ENCODE measurements around the gene ATF6. TPM values are rescaled to one million over a fixed set of nuclear protein-coding genes. Genes with fewer than 3 reads are reported as not detected.

The ATF6 gene
- total and polyA plus RNA-seq, 2 donors (not counting 1 experiment from before 2014, with no cell fraction given) = 25.3 to 27.4 TPM

DNA sequence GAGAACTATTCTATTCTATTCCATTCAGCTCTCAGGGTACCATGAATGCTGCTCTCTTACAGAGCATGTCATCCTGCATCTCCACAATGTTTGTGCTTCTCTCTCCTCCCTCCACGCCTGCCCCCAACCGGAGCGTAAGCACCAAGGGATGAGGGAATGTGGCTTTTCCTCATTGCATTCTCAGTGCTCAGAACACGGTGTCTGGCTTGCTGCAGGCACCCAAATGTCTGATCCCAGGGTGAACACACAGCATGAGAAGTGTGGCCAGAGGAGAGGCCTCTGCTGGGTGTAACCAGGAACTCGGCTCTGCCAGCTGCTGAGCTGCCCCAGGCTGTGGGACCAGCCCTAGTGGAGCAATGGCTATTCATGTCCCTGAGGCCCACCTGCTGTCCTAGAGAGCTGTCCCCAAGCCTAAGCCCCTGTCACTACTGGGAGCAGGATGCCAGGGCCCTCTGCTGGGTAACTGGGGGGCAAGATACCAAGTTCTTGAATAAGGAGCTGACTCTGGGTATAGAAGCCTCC is 219.2 kb downstream of the ATF6 start:
- H3K27ac ChIP-seq (ENCODE audit: insufficient read depth, low read length) = no peak overlapping the region
- no peak for DNase-seq (ENCODE audit: low read depth in 2 of 2)

GRCh38 chr1:161986328-161986727 is 220.2 kb downstream of the ATF6 start:
- no peaks in the 10 kb centered on the region for H4K20me1 ChIP-seq (ENCODE audit: control insufficient read depth, extremely low read depth, insufficient read depth, low read length)
- no peak overlapping the region for H3K4me2 ChIP-seq (ENCODE audit: extremely low read depth, insufficient read depth, low read length)
- no peaks in the 10 kb centered on the region for H3K79me2 ChIP-seq (ENCODE audit: control insufficient read depth, insufficient read depth, low read length)
- no peaks in the 10 kb centered on the region for H3K36me3 ChIP-seq (ENCODE audit: control insufficient read depth, insufficient read depth, low read length)
- no peaks in the 10 kb centered on the region for H3K9me3 ChIP-seq (ENCODE audit: control insufficient read depth, insufficient read depth, low read depth, low read length)
- H3K4me3 ChIP-seq (replicated peaks in 1 of 4; ENCODE audit: control extremely low read depth in 1 of 4, insufficient read depth in 1 of 4, low read depth in 3 of 4, low read length in 4 of 4) = no peak overlapping the region
- no peak for TF ChIP-seq EZH2 (IDR thresholded peaks at IDR 0.05; ENCODE audit: low read length, missing control alignments)
- no peak for TF ChIP-seq CTCF (conservative IDR thresholded peaks at IDR 0.05 in 1 of 2, IDR thresholded peaks at IDR 0.05 in 1 of 2; ENCODE audit: low read depth in 1 of 2, low read length in 2 of 2)
- H3K27ac ChIP-seq (ENCODE audit: insufficient read depth, low read length) = no peak overlapping the region
- H3K9ac ChIP-seq (ENCODE audit: insufficient read depth, low read length) = no peak overlapping the region
- no peak overlapping the region for H2AFZ ChIP-seq (ENCODE audit: low read length)
- H3K4me1 ChIP-seq (ENCODE audit: control insufficient read depth, extremely low read depth, insufficient read depth, low read length) = peaks cover 5% of the 10 kb centered on the region
- DNase-seq (ENCODE audit: low read depth in 2 of 2) = peak; percentile 38 to 46
- H3K27me3 ChIP-seq (ENCODE audit: control insufficient read depth, insufficient read depth, low read length) = no peaks in the 10 kb centered on the region

More for the DNA sequence above, 219.2 kb downstream of the ATF6 start:
- Histone ChIP-seq H3K4me3 (replicated peaks in 1 of 4; ENCODE audit: control extremely low read depth in 1 of 4, insufficient read depth in 1 of 4, low read depth in 3 of 4, low read length in 4 of 4) (no peak overlapping the region), H3K27me3 (ENCODE audit: control insufficient read depth, insufficient read depth, low read length) (no peaks in the 10 kb centered on the region), H3K4me1 (ENCODE audit: control insufficient read depth, extremely low read depth, insufficient read depth, low read length) (peaks cover 5% of the 10 kb centered on the region), H3K4me2 (ENCODE audit: extremely low read depth, insufficient read depth, low read length) (no peak overlapping the region), H3K79me2 (ENCODE audit: control insufficient read depth, insufficient read depth, low read length) (no peaks in the 10 kb centered on the region), H3K9me3 (ENCODE audit: control insufficient read depth, insufficient read depth, low read depth, low read length) (no peaks in the 10 kb centered on the region), H3K9ac (ENCODE audit: insufficient read depth, low read length) (no peak overlapping the region), H4K20me1 (ENCODE audit: control insufficient read depth, extremely low read depth, insufficient read depth, low read length) (no peaks in the 10 kb centered on the region), H3K36me3 (ENCODE audit: control insufficient read depth, insufficient read depth, low read length) (no peaks in the 10 kb centered on the region), H2AFZ (ENCODE audit: low read length) (no peak overlapping the region)
- TF ChIP-seq EZH2 (IDR thresholded peaks at IDR 0.05; ENCODE audit: low read length, missing control alignments) (no peak), CTCF (conservative IDR thresholded peaks at IDR 0.05 in 1 of 2, IDR thresholded peaks at IDR 0.05 in 1 of 2; ENCODE audit: low read depth in 1 of 2, low read length in 2 of 2) (no peak)

DNA sequence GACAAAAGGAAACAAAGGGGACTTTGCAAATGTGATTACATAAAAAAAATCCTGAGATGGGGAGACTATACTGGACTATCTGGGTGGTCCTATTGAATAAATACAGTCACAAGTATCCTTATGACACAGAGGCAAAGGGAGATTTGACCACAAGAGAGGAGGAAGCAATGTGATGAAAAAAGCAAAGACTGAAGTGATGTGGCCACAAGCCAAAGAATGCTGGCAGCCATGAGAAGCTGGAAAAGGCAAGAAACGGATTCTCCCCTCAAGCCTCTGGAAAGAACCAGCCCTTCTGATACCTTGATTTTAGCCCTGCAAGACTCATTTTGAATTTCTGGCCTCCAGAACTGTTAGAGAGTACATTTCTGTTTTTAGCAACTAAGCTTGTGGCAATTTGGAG is 221.2 kb downstream of the ATF6 start:
- no peaks in the 10 kb centered on the region for H3K79me2 ChIP-seq (ENCODE audit: control insufficient read depth, insufficient read depth, low read length)
- H2AFZ ChIP-seq (ENCODE audit: low read length) = no peak overlapping the region
- peaks cover 5% of the 10 kb centered on the region for H3K4me1 ChIP-seq (ENCODE audit: control insufficient read depth, extremely low read depth, insufficient read depth, low read length)
- TF ChIP-seq EZH2 (IDR thresholded peaks at IDR 0.05; ENCODE audit: low read length, missing control alignments) = no peak
- no peak for TF ChIP-seq CTCF (conservative IDR thresholded peaks at IDR 0.05 in 1 of 2, IDR thresholded peaks at IDR 0.05 in 1 of 2; ENCODE audit: low read depth in 1 of 2, low read length in 2 of 2)
- no peaks in the 10 kb centered on the region for H4K20me1 ChIP-seq (ENCODE audit: control insufficient read depth, extremely low read depth, insufficient read depth, low read length)
- H3K27ac ChIP-seq (ENCODE audit: insufficient read depth, low read length) = no peak overlapping the region
- H3K9ac ChIP-seq (ENCODE audit: insufficient read depth, low read length) = no peak overlapping the region
- peak in 1 of 2 donors; percentile 50 for DNase-seq (ENCODE audit: low read depth in 2 of 2)
- no peaks in the 10 kb centered on the region for H3K9me3 ChIP-seq (ENCODE audit: control insufficient read depth, insufficient read depth, low read depth, low read length)
- H3K36me3 ChIP-seq (ENCODE audit: control insufficient read depth, insufficient read depth, low read length) = no peaks in the 10 kb centered on the region
- H3K4me2 ChIP-seq (ENCODE audit: extremely low read depth, insufficient read depth, low read length) = no peak overlapping the region
- H3K27me3 ChIP-seq (ENCODE audit: control insufficient read depth, insufficient read depth, low read length) = no peaks in the 10 kb centered on the region
- no peak overlapping the region for H3K4me3 ChIP-seq (replicated peaks in 1 of 4; ENCODE audit: control extremely low read depth in 1 of 4, insufficient read depth in 1 of 4, low read depth in 3 of 4, low read length in 4 of 4)

Data from fibroblast of lung (primary cell).